Heart left ventricle (tissue), 13 donors: Measurements from ENCODE around the gene MAPKAP1.

Source experiments
- POLR2A ChIP-seq, 2 donors: fragments of 450-650 bp; IDR thresholded peaks; one replicate each; pipeline ENCODE4 v1.6.1; 2017; ENCODE audit warnings: antibody characterized with exemption in 2 of 2, mild to moderate bottlenecking in 2 of 2, moderate library complexity in 2 of 2
- TF ChIP-seq, protein P1 (sequence below), 12 donors: fragments of 200-600 bp; sonication (generic) in 4 of 12; IDR thresholded peaks; one replicate each; pipeline versions ENCODE4 v1.5.0 to v1.8.0; 2018 to 2022; ENCODE audit warnings: antibody characterized with exemption in 12 of 12, mild to moderate bottlenecking in 5 of 12
- donor health status: ischemic (EF 13 %, LVEDD 7.1; RV severe dilation, severe dysfunction).
- donor health status: DM: no; HTN: yes; CAD: no.
- donor health status: DM: no; HTN: no; CAD: no.
- donor health status: ischemic (EF 25% LVEDD 6.9; RV normal size, moderate dysfunction).
- donor health status: ischemic (EF 25% LVEDD 5.7; RV mildly dilated, moderate dysfunction).
- donor health status: ischemic (EF 35%, LVEDD 5.7; RV mildly dilated, moderate dysfunction).
- donor health status: nonischemic (EF 11% LVEDD 7.7; RV severe dilation, severe dysfunction).
- donor health status: DM: yes; HTN: yes; CAD: no.
- donor health status: PGD.
- donor health status: ischemic (EF 29% LVEDD 5.4; RV normal size, mild dysfunction).
- donor health status: nonischemic (EF 23%, LVEDD 6.1; RV moderate dilation, normal function).

DNA sequence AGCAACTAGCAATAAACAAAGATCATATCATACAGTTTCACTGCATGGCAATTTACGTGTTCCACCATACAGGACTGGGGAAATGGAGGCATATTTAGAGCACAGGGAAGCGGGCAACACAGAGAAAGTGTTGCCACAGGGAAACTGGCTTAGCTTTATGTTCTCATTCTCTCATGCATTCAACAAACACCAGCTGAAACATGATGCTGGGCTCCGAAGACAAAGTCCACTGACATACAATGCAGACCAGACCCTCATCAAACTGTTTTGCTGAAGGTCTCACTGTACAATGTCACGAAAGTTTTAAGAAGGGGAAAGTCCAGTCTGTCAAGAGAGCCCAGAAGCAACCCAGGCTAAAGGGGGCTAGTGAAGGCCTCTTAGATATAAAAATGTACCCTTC is 115.1 kb downstream of the MAPKAP1 start:
- TF ChIP-seq, protein P1, sequence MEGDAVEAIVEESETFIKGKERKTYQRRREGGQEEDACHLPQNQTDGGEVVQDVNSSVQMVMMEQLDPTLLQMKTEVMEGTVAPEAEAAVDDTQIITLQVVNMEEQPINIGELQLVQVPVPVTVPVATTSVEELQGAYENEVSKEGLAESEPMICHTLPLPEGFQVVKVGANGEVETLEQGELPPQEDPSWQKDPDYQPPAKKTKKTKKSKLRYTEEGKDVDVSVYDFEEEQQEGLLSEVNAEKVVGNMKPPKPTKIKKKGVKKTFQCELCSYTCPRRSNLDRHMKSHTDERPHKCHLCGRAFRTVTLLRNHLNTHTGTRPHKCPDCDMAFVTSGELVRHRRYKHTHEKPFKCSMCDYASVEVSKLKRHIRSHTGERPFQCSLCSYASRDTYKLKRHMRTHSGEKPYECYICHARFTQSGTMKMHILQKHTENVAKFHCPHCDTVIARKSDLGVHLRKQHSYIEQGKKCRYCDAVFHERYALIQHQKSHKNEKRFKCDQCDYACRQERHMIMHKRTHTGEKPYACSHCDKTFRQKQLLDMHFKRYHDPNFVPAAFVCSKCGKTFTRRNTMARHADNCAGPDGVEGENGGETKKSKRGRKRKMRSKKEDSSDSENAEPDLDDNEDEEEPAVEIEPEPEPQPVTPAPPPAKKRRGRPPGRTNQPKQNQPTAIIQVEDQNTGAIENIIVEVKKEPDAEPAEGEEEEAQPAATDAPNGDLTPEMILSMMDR (IDR thresholded peaks at IDR 0.05), result no peak
- TF ChIP-seq POLR2A (IDR thresholded peaks at IDR 0.05), result no peak
